ENCODE measurements around the gene SPATA19.

Gene SPATA19

GRCh38 chr11:133845413-133845812 is at the start of gene SPATA19:
SPATA19 (minus strand) TSS chr11:133845513; CDS start chr11:133845446, 67 bp downstream.
- DNase-seq (ENCODE audit: low read depth, low spot score): no peak

DNA sequence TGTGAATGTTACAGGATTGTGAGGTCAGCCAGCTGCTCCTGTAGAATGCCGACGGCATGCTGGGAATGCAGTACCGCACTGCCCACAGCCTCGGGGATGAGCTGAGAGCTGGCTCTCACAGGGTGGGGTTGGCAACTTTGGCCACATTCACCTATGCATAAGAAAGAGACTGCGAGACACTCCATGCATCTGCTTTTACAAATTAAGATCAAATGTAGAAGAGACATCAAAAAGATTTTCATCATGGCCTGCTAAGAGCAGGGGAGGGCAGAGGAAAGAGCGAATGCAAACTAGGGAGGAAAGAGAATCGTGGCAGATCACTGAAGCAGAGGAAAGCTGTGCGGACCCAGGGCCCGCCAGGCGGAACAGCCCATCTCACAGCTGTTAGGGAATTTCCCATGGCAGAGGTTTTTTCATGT is 49.8 kb upstream of the SPATA19 start:
- peak; percentile 89 for DNase-seq (ENCODE audit: low read depth, low spot score)

DNA sequence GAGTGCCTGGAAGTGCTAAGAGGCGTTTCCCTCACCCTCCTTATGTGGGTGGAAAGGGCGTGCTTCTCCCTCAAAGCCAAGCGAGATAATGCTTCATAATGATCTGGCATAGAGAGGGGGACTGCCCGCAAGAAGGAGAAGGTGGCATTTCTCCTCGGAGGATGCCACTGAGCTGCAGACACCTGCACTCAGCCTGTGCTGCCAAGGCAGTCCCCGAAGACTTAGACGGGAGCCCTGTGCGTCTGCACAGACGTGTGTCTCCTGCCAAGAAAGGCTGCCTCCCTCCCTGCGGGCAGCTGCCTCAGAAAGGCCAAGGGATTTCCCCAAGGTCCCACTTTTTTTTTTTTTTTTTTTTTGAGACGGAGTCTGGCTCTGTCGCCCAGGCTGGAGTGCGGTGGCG is 48.1 kb upstream of the SPATA19 start:
- DNase-seq (ENCODE audit: low read depth, low spot score): no peak

GRCh38 chr11:133892584-133893380 is 47.5 kb upstream of the SPATA19 start:
- no peak for DNase-seq (ENCODE audit: low read depth, low spot score)

DNA sequence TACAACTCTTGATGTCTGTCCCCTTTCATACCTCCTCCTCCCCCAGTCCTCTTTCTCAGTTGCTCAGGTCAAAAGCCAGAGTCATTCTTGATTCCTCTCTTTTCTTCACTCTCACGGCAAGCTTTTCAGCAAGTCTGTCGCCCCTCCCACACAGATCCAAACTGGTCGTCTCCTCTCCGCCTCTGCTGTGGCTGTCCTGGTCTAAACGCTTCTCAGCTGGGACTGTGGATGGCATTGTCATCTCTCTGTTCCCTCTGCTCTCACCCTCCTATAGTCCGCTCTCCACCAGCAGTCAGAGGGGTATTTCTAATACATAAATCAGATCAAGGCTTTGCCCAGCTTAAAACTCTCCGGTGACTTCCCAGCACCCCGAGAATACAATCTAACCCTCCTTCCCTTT is 46.8 kb upstream of the SPATA19 start:
- no peak for DNase-seq (ENCODE audit: low read depth, low spot score)

DNA sequence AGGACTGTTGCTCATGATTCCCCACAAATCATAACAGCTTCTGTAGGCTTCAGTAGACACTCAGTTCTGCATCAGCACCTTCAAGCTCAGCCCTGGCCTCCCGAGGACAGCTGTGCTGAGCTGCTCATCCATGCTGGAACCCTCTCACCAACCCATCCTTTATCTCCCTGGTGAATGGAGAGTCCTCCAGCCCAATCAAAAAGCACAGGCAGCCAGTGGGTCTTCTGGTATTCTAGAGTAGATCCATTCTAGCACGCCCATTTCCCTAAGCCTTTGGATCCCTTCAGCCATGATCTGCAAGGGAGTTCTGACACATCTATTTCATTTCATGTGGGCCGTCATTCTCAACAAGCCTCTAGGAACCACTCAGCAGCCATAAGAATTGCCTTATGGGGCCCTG is 44.6 kb upstream of the SPATA19 start:
- no peak for DNase-seq (ENCODE audit: low read depth, low spot score)

DNA sequence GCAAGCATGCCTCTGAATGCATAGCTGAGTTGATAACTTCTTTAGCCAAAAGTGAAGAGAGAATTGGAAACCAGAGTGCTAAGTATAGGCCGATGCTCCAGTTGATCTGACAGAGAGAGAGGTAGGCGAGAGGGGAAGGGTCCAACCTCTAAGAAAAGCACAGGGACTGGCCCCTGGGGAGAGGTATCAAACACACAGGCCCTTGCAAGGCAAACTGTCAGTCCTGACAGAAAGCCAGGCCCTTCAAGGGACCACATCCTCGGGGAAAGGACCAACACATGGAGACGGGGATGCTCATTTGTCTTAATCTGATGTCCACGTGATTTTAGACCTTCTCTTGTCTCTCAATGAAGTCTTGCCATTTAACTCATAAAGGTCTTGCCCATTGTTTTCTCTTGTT is 43.9 kb upstream of the SPATA19 start:
- DNase-seq (ENCODE audit: low read depth, low spot score): no peak

- DNase-seq (ENCODE audit: low read depth, low spot score): no peak
These were observed 42.5 kb upstream of the SPATA19 start for GRCh38 chr11:133887692-133888332.

DNA sequence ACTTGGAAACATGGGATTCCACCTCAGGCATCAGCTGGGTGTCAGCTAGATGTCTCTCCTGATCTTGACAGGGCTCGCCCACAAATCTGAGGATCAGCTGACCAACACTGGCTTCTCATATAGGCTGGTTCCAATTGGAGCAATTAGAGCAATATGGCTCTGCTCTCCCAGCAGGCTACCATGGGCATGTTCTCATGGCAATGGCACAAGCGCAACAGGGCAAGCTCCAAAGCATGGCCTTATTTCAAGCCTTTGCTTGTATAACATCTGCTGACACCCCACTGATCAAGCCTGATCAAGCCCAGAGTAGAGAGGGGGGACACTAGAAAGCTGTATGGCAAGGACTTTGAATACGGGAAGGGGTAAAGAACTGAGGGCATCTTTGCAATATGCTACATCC is 40.7 kb upstream of the SPATA19 start:
- DNase-seq (ENCODE audit: low read depth, low spot score): no peak

DNA sequence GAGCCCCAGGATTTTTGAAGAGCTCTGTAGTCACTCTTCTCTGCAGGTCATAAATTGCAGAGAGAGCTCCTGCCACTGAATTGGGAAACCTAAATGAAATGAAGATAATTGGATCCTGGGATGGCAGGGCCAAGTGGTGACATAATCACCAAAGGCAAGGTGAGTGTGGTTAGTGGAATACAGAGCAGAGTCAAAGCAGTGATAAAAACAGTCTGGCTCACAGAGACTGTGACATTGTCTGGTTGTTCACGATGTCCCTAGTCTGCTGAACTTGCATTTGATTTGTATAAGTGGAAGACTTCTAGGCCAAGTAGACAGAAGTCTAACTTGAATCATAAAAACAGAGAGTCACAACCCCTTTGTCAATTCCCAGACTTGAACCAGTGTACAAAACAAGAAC is 26.8 kb upstream of the SPATA19 start:
- no peak for DNase-seq (ENCODE audit: low read depth, low spot score)

DNA sequence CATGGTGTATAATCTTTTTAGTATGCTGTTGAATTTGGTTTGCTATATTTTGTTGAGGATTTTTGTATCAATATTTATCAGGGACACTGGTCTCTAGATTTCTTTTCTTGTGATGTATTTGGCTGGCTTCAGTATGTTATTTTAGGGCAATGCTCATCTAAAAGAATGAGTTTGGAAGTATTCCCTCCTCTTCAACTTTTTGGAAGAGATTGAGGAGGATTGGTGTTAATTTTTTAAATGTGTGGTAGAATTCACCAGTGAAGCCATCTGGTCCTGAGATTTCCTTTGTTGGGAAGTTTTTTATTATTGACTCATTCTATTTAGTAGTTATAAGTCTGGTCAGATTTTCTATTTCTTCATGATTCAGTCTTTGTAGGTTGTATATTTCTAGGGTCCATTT is 22.1 kb upstream of the SPATA19 start:
- DNase-seq (ENCODE audit: low read depth, low spot score): no peak

GRCh38 chr11:133865466-133865865 is 20.2 kb upstream of the SPATA19 start:
- DNase-seq (ENCODE audit: low read depth, low spot score): no peak

GRCh38 chr11:133864756-133865155 is 19.4 kb upstream of the SPATA19 start:
- DNase-seq (ENCODE audit: low read depth, low spot score): no peak

GRCh38 chr11:133860151-133860550 is 14.8 kb upstream of the SPATA19 start:
- DNase-seq (ENCODE audit: low read depth, low spot score): no peak

DNA sequence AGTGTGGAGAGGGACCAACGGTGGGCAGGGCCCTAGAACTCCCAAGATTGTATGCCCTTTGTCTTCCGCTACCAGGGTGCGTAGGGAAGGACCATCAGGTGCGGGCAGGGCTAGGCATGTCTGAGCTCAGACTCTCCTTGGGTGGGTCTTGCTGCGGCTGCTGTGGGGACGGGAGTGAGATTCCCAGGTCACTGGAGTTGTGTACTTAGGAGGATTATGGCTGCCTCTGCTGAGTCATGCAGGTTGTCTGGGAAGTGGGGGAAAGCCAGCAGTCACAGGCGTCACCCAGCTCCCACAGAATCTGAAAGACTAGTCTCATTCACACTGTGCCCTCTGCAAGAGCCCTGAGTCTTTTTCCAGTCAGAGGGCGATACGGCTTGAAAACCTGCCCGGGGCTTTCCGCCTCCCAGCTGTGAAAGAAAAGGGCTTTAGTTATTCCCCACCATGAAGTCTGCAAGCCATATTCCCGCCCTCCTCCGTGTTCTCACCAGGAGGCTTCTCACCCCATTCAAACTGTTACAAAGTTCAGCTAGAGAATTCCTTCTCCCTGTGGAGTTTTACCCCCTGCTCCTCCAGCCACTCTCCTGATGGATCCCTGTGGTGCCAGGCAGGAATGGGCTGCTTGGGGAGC is 9.1 kb upstream of the SPATA19 start:
- peak; percentile 82 for DNase-seq (ENCODE audit: low read depth, low spot score)

- DNase-seq (ENCODE audit: low read depth, low spot score): no peak
These were observed 1.1 kb downstream of the SPATA19 start for GRCh38 chr11:133844217-133844616.

GRCh38 chr11:133843454-133843987 is 1.8 kb downstream of the SPATA19 start:
- no peak for DNase-seq (ENCODE audit: low read depth, low spot score)

DNA sequence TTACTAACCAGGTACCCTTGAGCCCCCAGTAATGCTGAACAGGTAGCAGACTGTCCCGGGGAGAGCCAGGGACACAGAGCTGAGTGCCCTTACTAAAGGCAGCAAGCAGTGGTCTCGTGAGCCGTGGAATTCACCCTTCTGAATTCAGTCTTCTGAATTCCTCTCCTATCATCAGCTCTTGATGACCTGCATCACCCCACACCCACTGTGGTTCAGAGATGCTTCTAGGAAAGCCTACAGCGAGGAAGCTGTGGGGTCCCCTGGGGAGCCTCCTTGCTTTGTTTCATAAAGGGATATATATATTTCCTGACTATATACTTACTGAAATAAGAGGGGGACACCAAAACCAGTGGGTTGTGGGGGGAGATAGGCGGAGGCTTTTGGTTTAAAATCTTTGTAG is 2.6 kb downstream of the SPATA19 start:
- no peak for DNase-seq (ENCODE audit: low read depth, low spot score)

GRCh38 chr11:133842053-133842452 is 3.3 kb downstream of the SPATA19 start:
- peak; percentile 54 for DNase-seq (ENCODE audit: low read depth, low spot score)

DNA sequence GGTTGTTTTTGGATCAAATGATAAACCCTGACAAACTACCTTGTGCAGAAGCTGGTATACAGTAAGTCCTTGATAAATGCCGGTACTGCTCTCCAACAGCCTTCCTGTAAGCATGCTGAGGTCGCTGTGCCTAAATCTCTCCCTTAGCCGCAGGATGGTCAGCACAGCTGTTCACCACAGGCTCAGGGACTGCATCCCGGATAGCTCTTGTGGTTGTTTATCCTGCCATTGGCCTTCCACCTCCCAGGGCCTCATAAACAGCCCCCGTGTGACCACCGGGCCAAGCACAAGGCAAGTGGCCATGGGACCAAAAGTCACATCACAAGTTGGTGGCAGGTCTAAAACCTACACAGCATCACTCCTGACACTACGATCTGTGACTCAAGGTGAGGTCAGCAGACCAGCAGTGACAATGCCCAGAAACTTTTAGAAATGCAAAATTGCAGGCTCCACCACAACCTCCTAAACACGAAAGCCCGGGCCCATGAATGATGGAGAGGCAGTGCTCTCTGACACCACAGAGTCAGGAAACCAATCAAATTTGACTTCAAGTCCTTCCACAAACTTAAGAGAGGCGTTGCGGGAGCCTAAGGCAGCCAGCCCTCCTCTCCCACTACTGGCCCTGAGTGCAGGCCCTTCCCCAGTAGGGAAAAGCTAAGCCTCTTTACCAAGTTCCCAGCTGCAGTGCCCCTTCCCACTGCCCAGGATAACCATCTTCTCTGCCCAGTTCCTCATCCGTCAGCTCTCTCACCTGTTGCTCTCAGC is 3.9 kb downstream of the SPATA19 start:
- no peak for DNase-seq (ENCODE audit: low read depth, low spot score)

DNA sequence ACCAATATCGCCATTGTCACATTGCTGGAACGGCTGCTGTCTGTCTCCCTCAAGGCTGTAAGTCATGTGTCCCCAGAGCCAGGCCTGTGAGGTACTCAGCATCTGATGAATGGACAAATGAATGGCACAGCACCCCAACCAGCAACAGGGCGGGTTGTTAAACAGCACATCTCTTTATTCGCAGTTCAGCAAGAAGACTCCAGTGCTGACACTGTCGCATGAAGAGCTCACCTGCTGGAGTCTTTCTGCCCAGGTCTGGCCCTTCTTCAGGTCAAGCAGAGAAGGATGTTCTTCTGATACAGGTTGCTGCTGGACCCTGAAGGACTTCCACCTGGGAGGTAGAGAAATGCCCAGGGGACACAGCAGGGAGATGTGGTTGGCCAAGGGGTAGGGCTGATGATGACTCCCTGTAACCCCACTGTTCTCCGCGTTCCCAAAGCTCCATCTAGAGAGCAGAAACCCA is 4.8 kb downstream of the SPATA19 start:
- no peak for DNase-seq (ENCODE audit: low read depth, low spot score)

Measured in ELF-1 (cell line).